Choroid plexus epithelial cell (primary cell): ENCODE results near the gene TMSB10.
"Not testable (repeated sequence)": the region's sequence is repeated elsewhere in the genome, so short reads cannot be mapped to it uniquely, and the experiment has no call there.

Experiments used
- DNase-seq: peaks from one replicate; pipeline ENCODE4 v3.0.0-alpha.2; 2010; ENCODE audit warnings: low read depth
- H3K4me3 ChIP-seq: 2 replicates; pipeline ENCODE4 v1.5.1; 2011; ENCODE audit warnings: low read depth, mild to moderate bottlenecking, control low read depth, low read length, moderate library complexity
- CTCF ChIP-seq: conservative IDR thresholded peaks from 2 replicates; pipeline ENCODE4 v1.5.1; 2011; ENCODE audit warnings: low read depth, mild to moderate bottlenecking, control low read depth, inconsistent platforms, low read length, moderate library complexity

The TMSB10 gene

GRCh38 chr2:84862006-84862405 lies 43.5 kb upstream of the TMSB10 start:
- DNase-seq = no peak
- no peak overlapping the region for H3K4me3 ChIP-seq
- TF ChIP-seq CTCF = no peak

GRCh38 chr2:84865181-84865783 lies 40.2 kb upstream of the TMSB10 start:
- peak; percentile 36 for TF ChIP-seq CTCF
- DNase-seq = peak; percentile 61
- no peak overlapping the region for H3K4me3 ChIP-seq

- DNase-seq = no peak
- H3K4me3 ChIP-seq = no peak overlapping the region
- no peak for TF ChIP-seq CTCF
Observed at GRCh38 chr2:84866122-84866521, 39.3 kb upstream of the TMSB10 start.

- DNase-seq, H3K4me3 ChIP-seq: not testable (repeated sequence)
Observed at GRCh38 chr2:84868327-84868726, 37.1 kb upstream of the TMSB10 start.

GRCh38 chr2:84870306-84870705 lies 35.1 kb upstream of the TMSB10 start:
- H3K4me3 ChIP-seq = no peak overlapping the region
- no peak for DNase-seq
- TF ChIP-seq CTCF = no peak

GRCh38 chr2:84872691-84873090 lies 32.8 kb upstream of the TMSB10 start:
- H3K4me3 ChIP-seq, DNase-seq: not testable (repeated sequence)

- DNase-seq = no peak
- no peak for TF ChIP-seq CTCF
Observed at GRCh38 chr2:84873350-84873749, 32.1 kb upstream of the TMSB10 start.

GRCh38 chr2:84874381-84875212 lies 30.9 kb upstream of the TMSB10 start:
- no peak for TF ChIP-seq CTCF
- no peak overlapping the region for H3K4me3 ChIP-seq
- DNase-seq = peak; percentile 58

More at GRCh38 chr2:84873350-84873749, 32.1 kb upstream of the TMSB10 start:
- H3K4me3 ChIP-seq = no peak overlapping the region
